Activated CD4-positive, CD25-positive, alpha-beta regulatory T cell treated with anti-CD3 and anti-CD28 coated beads, Interleukin-2, amount 50 U/mL, for 24 hours (primary cell): ENCODE measurements around the gene TAF1A.

Source experiments
- ATAC-seq, 2 donors: fragments of 150-1000 bp; cut with Tn5 transposase; one replicate each; pipeline ENCODE4 v1.10.0; 2021; ENCODE audit warnings: mild to moderate bottlenecking in 1 of 2, moderate library complexity in 1 of 2

TAF1A gene

GRCh38 chr1:222529916-222530315 lies 59.8 kb downstream of the TAF1A start:
- no peak for ATAC-seq

- ATAC-seq: no peak
These were observed 60.6 kb downstream of the TAF1A start for GRCh38 chr1:222529181-222529580.

- ATAC-seq: no peak
These were observed 63.8 kb downstream of the TAF1A start for GRCh38 chr1:222525951-222526350.

- no peak for ATAC-seq
These were observed 65.9 kb downstream of the TAF1A start for GRCh38 chr1:222523852-222524251.

GRCh38 chr1:222522105-222522915 lies 67.4 kb downstream of the TAF1A start:
- no peak for ATAC-seq

GRCh38 chr1:222521299-222522104 lies 68.2 kb downstream of the TAF1A start:
- ATAC-seq: no peak
